NCI-H460 (cell line): ENCODE data around the gene FNTB. TPM values are rescaled to one million over a fixed set of nuclear protein-coding genes. Genes with fewer than 3 reads are reported as not detected.

ENCODE experiments used
- DNase-seq: peaks from one replicate; pipeline ENCODE4 v3.0.0-alpha.2; 2016; ENCODE audit warnings: low read depth; ENCODE audit errors: extremely low read depth
- polyA plus RNA-seq: library from polyadenylated mRNA; depleted of rRNA; stranded (reverse); fragments of >200 nt; gene quantifications from 2 replicates; pipeline ENCODE4 v1.2.3, GENCODE V29; 2014; cell fraction: nucleus; rRNA removed
- total RNA-seq: library from RNA; depleted of rRNA; stranded (reverse); fragments of >200 nt; shearing (Covaris generic); gene quantifications from 2 replicates; pipeline ENCODE4 v1.2.3, GENCODE V29; 2014; rRNA removed

FNTB gene
- 9.3 and 17.0 TPM in 2 replicates for total RNA-seq
- polyA plus RNA-seq = 19.9 and 39.1 TPM in 2 replicates

- DNase-seq = peak; percentile 94
Measured at GRCh38 chr14:64986648-64987437, at the start of gene FNTB. Gene FNTB, plus strand, starts transcription at chr14:64986895. Its CDS starts 59 bp downstream, at chr14:64986954.

GRCh38 chr14:64937171-64937820 lies 49.4 kb upstream of the FNTB start:
- DNase-seq = no peak

GRCh38 chr14:64937821-64938193 lies 48.9 kb upstream of the FNTB start:
- DNase-seq = peak; percentile 7

- no peak for DNase-seq
Measured at GRCh38 chr14:64938972-64939816, 47.5 kb upstream of the FNTB start.

- no peak for DNase-seq
Measured at GRCh38 chr14:64939817-64940190, 46.9 kb upstream of the FNTB start.

GRCh38 chr14:64940336-64940910 lies 46.3 kb upstream of the FNTB start:
- no peak for DNase-seq

GRCh38 chr14:64942531-64943111 lies 44.1 kb upstream of the FNTB start, which contains the start of gene GPX2:
Gene GPX2, minus strand, starts transcription at chr14:64942745. Its CDS starts 19 bp downstream, at chr14:64942726.
- no peak for DNase-seq

- DNase-seq = no peak
Measured at GRCh38 chr14:64943556-64943955, 43.1 kb upstream of the FNTB start.

- DNase-seq = no peak
Measured at GRCh38 chr14:64944041-64944440, 42.7 kb upstream of the FNTB start.

GRCh38 chr14:64944861-64945260 lies 41.8 kb upstream of the FNTB start:
- no peak for DNase-seq

- DNase-seq = no peak
Measured at GRCh38 chr14:64945431-64946178, 41.1 kb upstream of the FNTB start.

GRCh38 chr14:64946310-64947045 lies 40.2 kb upstream of the FNTB start:
- DNase-seq = no peak

GRCh38 chr14:64947710-64948611 lies 38.7 kb upstream of the FNTB start:
- no peak for DNase-seq

- no peak for DNase-seq
Measured at GRCh38 chr14:64948612-64949210, 38.0 kb upstream of the FNTB start.

GRCh38 chr14:64950889-64951288 lies 35.8 kb upstream of the FNTB start:
- DNase-seq = no peak

- no peak for DNase-seq
Measured at GRCh38 chr14:64951291-64951690, 35.4 kb upstream of the FNTB start.

GRCh38 chr14:64951724-64952123 lies 35.0 kb upstream of the FNTB start:
- no peak for DNase-seq
